Breast epithelium (tissue), 4 donors: ENCODE results near the gene ALX1. TPM values are rescaled to one million over a fixed set of nuclear protein-coding genes. Genes with fewer than 3 reads are reported as not detected.

Source experiments
- DNase-seq, 2 donors: peaks; one replicate each; pipeline ENCODE4 v3.0.0-alpha.2; 2019; ENCODE audit warnings: low spot score in 2 of 2
- H3K27ac ChIP-seq, 2 donors: fragments of 200-600 bp; sonication (generic) in 1 of 2; one replicate each; pipeline ENCODE4 v1.5.1; 2016 to 2019; ENCODE audit warnings: mild to moderate bottlenecking in 1 of 2
- H3K27me3 ChIP-seq, 2 donors: fragments of 200-600 bp; sonication (generic) in 1 of 2; one replicate each; pipeline versions ENCODE4 v1.5.1 to v1.6.0; 2017 to 2019; ENCODE audit warnings: control low read depth in 1 of 2, mild to moderate bottlenecking in 1 of 2
- H3K36me3 ChIP-seq: fragments of 200-600 bp; one replicate; pipeline ENCODE4 v1.5.1; 2019
- H3K4me1 ChIP-seq, 2 donors: fragments of 200-600 bp; sonication (generic); one replicate each; pipeline ENCODE4 v1.5.1; 2016 to 2019; ENCODE audit warnings: control low read depth in 1 of 2
- H3K4me3 ChIP-seq, 3 donors: fragments of 200-600 bp; sonication (generic); 1 replicate in 2 of 3; 2 replicates in 1 of 3; pipeline ENCODE4 v1.5.1; 2016 to 2019; ENCODE audit warnings: mild to moderate bottlenecking in 3 of 3, moderate library complexity in 2 of 3
- H3K9me3 ChIP-seq, 2 donors: fragments of 200-600 bp; sonication (generic) in 1 of 2; one replicate each; pipeline ENCODE4 v1.5.1; 2016 to 2019; ENCODE audit warnings: control low read depth in 1 of 2
- POLR2A ChIP-seq: fragments of 450-650 bp; IDR thresholded peaks from one replicate; pipeline ENCODE4 v1.6.1; 2016; ENCODE audit warnings: antibody characterized with exemption, mild to moderate bottlenecking, moderate library complexity
- POLR2AphosphoS5 ChIP-seq, 3 donors: sonication (generic); formaldehyde crosslinking; IDR thresholded peaks; one replicate each; pipeline ENCODE4 v1.6.1; 2017; ENCODE audit warnings: antibody characterized with exemption in 3 of 3
- intact Hi-C: fragments of 100-400 bp; cut with DNase I; formaldehyde crosslinking; loops from one replicate; pipeline ENCODE4 v1.15.1; 2023; ENCODE audit warnings: low total_unique reads
- total RNA-seq, 3 donors: library from RNA; depleted of rRNA; stranded (reverse); fragments of >200 nt; gene quantifications; one replicate each; pipeline ENCODE4 v1.1.0, GENCODE V29; 2016
- TF ChIP-seq, protein P1 (sequence below), 3 donors: fragments of 450-650 bp; IDR thresholded peaks; one replicate each; pipeline ENCODE4 v1.5.1; 2016 to 2017; ENCODE audit warnings: antibody characterized with exemption in 3 of 3, mild to moderate bottlenecking in 3 of 3, moderate library complexity in 3 of 3

The ALX1 gene
- total RNA-seq, 3 donors from 2014 or later, result 2.9 TPM; not detected in 2

DNA sequence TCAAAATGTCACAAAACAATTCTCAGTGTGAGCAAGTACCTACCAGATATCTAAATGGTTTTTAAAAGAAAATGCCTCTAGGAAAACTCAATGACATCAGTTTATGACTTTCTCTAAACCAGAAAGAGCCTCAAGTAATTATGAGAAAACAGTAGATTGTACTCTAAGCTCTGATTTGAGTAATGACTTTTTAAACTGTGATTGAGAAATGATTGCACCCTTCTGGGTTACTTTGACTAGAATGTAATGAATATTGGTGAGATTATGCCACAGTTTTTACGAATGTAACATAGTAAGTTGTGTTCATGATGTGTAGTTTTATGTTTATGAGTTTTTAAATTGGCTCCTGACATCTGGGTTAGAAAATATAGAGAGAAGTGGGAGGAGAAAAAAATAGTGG is 68.8 kb downstream of the ALX1 start:
- H3K9me3 ChIP-seq, result no peaks in the 10 kb centered on the region
- peaks cover 2% of the 10 kb centered on the region for H3K36me3 ChIP-seq
- no peak overlapping the region for H3K4me3 ChIP-seq
- no peak for TF ChIP-seq POLR2AphosphoS5 (IDR thresholded peaks at IDR 0.05)
- no peak overlapping the region for H3K27ac ChIP-seq
- no peak for DNase-seq
- H3K27me3 ChIP-seq, result no peaks in the 10 kb centered on the region
- H3K4me1 ChIP-seq, result no peaks in the 10 kb centered on the region
- intact Hi-C loops, result no loop called here

DNA sequence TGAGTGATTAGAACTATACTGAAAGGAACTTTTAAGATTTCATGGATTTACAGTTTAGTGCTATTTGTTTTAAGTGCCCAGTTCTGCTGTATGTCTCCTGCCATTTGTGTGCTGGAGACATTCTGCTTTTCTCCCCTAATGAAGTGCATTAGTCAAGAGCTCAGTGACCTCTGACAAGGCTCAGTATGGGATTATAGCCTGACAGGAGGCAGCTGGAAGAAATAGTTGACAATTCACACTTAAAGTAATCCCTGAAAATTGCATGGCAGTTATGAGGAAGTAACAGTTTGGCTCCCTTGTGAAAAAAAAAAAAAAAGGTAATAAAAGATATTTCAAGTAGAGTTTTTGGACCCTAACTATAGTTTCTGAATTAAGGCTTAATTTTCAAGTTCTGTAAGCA is 70.3 kb downstream of the ALX1 start:
- H3K27ac ChIP-seq, result no peak overlapping the region
- H3K4me1 ChIP-seq, result no peaks in the 10 kb centered on the region
- TF ChIP-seq POLR2A (no peak), POLR2AphosphoS5 (IDR thresholded peaks at IDR 0.05) (no peak)
- TF ChIP-seq, protein P1, sequence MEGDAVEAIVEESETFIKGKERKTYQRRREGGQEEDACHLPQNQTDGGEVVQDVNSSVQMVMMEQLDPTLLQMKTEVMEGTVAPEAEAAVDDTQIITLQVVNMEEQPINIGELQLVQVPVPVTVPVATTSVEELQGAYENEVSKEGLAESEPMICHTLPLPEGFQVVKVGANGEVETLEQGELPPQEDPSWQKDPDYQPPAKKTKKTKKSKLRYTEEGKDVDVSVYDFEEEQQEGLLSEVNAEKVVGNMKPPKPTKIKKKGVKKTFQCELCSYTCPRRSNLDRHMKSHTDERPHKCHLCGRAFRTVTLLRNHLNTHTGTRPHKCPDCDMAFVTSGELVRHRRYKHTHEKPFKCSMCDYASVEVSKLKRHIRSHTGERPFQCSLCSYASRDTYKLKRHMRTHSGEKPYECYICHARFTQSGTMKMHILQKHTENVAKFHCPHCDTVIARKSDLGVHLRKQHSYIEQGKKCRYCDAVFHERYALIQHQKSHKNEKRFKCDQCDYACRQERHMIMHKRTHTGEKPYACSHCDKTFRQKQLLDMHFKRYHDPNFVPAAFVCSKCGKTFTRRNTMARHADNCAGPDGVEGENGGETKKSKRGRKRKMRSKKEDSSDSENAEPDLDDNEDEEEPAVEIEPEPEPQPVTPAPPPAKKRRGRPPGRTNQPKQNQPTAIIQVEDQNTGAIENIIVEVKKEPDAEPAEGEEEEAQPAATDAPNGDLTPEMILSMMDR (IDR thresholded peaks at IDR 0.05), result no peak
- H3K27me3 ChIP-seq, result no peaks in the 10 kb centered on the region
- intact Hi-C loops, result no loop called here
- no peak overlapping the region for H3K4me3 ChIP-seq
- no peaks in the 10 kb centered on the region for H3K9me3 ChIP-seq
- no peak for DNase-seq
- peaks cover 2% of the 10 kb centered on the region for H3K36me3 ChIP-seq

Other genes starting within 250 kb of the ALX1 start
- gene TSPAN19, start 243.9 kb upstream of the ALX1 start, total RNA-seq, result not detected
- 1 to 10 TPM in 1 of 3 donors, under 1 TPM in 2; 0.16 to 1.5 (median 0.66) TPM for gene LRRIQ1, start 243.9 kb upstream of the ALX1 start, total RNA-seq